DMS53 treated with DMSO at 0.1 percent for 48 hours (cell line): ENCODE results near the gene DCDC2C.

Source experiments
- DNase-seq: peaks from one replicate; lab custom pipeline; 2025; ENCODE audit not compliant: unreplicated experiment; lab: John Stamatoyannopoulos, UW

Gene DCDC2C

GRCh38 chr2:3876221-3876620, 172.8 kb downstream of the DCDC2C start:
- no peak for DNase-seq

- no peak for DNase-seq
These were observed 173.3 kb downstream of the DCDC2C start for GRCh38 chr2:3876685-3877084.

- no peak for DNase-seq
These were observed 182.6 kb downstream of the DCDC2C start for GRCh38 chr2:3885629-3886628.

GRCh38 chr2:3895021-3895420, 191.6 kb downstream of the DCDC2C start:
- no peak for DNase-seq
